G401 (cell line): Measurements from ENCODE around the gene GARRE1. TPM values are rescaled to one million over a fixed set of nuclear protein-coding genes. Genes with fewer than 3 reads are reported as not detected.
"Not testable (repeated sequence)": the region's sequence is repeated elsewhere in the genome, so short reads cannot be mapped to it uniquely, and the experiment has no call there.

Experiments used
- DNase-seq: peaks from one replicate; pipeline ENCODE4 v3.0.0-alpha.2; 2015; ENCODE audit warnings: low spot score
- in situ Hi-C: cut with HindIII; loops from 2 replicates; pipeline ENCODE4 v1.10.0; 2016; ENCODE audit warnings: low sequenced_read_pairs, mixed read lengths
- total RNA-seq: library from RNA; depleted of rRNA; stranded (reverse); fragments of >200 nt; shearing (Covaris generic); gene quantifications from 2 replicates; pipeline ENCODE4 v1.2.3, GENCODE V29; 2014; rRNA removed

GARRE1 gene
- total RNA-seq, 1 experiment from 2014 or later: 18.5 TPM

- DNase-seq: no peak
- in situ Hi-C loops: no loop called here
These were observed 24.4 kb downstream of the GARRE1 start for GRCh38 chr19:34278783-34279182.

GRCh38 chr19:34281444-34281843 lies 27.1 kb downstream of the GARRE1 start:
- DNase-seq, in situ Hi-C loops: not testable (repeated sequence)

- peak; percentile 81 for DNase-seq
- in situ Hi-C loops: no loop called here
These were observed 28.5 kb downstream of the GARRE1 start for GRCh38 chr19:34282611-34283519.

- in situ Hi-C loops: no loop called here
- DNase-seq: no peak
These were observed 30.2 kb downstream of the GARRE1 start for GRCh38 chr19:34284505-34284904.

GRCh38 chr19:34287662-34288140 lies 33.3 kb downstream of the GARRE1 start:
- in situ Hi-C loops: no loop called here
- no peak for DNase-seq

GRCh38 chr19:34288381-34288780 lies 34.0 kb downstream of the GARRE1 start:
- DNase-seq: no peak
- in situ Hi-C loops: no loop called here

GRCh38 chr19:34291235-34291634 lies 36.9 kb downstream of the GARRE1 start:
- in situ Hi-C loops: no loop called here
- DNase-seq: no peak

- in situ Hi-C loops: no loop called here
- DNase-seq: no peak
These were observed 40.7 kb downstream of the GARRE1 start for GRCh38 chr19:34295103-34295502.

- in situ Hi-C loops: no loop called here
- no peak for DNase-seq
These were observed 44.7 kb downstream of the GARRE1 start for GRCh38 chr19:34298891-34299520.

- in situ Hi-C loops: no loop called here
- no peak for DNase-seq
These were observed 45.2 kb downstream of the GARRE1 start for GRCh38 chr19:34299576-34299975.

- DNase-seq: no peak
- in situ Hi-C loops: no loop called here
These were observed 46.0 kb downstream of the GARRE1 start for GRCh38 chr19:34300380-34300779.

- in situ Hi-C loops: no loop called here
These were observed 46.6 kb downstream of the GARRE1 start for GRCh38 chr19:34300962-34301361.

More at GRCh38 chr19:34300962-34301361, 46.6 kb downstream of the GARRE1 start:
- DNase-seq: no peak

Other genes with a start within 250 kb of the GARRE1 start
- gene LSM14A, start 82.0 kb upstream of the GARRE1 start, total RNA-seq: 89.9 and 119 TPM in 2 replicates
- 216 TPM in 2 replicates for gene GPI, start 110.6 kb downstream of the GARRE1 start, total RNA-seq
- 33.5 and 40.5 TPM in 2 replicates for gene PDCD2L, start 149.8 kb downstream of the GARRE1 start, total RNA-seq
- 250 and 315 TPM in 2 replicates for gene UBA2, start 173.8 kb downstream of the GARRE1 start, total RNA-seq
- 103 TPM in 2 replicates for gene WTIP, start 227.2 kb downstream of the GARRE1 start, total RNA-seq